GM21515 (cell line): Measurements from ENCODE around the gene MAP4K4.
"Not testable (repeated sequence)": the region's sequence is repeated elsewhere in the genome, so short reads cannot be mapped to it uniquely, and the experiment has no call there.

ENCODE experiments used
- ATAC-seq: cut with Tn5 transposase; IDR thresholded peaks from one replicate; pipeline ENCODE4 v1.9.1; 2021; ENCODE audit not compliant: unreplicated experiment

The MAP4K4 gene

GRCh38 chr2:101899871-101900270, 202.4 kb downstream of the MAP4K4 start:
- no peak for ATAC-seq

GRCh38 chr2:101900375-101900774, 202.9 kb downstream of the MAP4K4 start:
- peak; percentile 73 for ATAC-seq

- ATAC-seq: no peak
Measured at GRCh38 chr2:101901241-101901640, 203.7 kb downstream of the MAP4K4 start.

- no peak for ATAC-seq
Measured at GRCh38 chr2:101902169-101902568, 204.7 kb downstream of the MAP4K4 start.

GRCh38 chr2:101904916-101905315, 207.4 kb downstream of the MAP4K4 start:
- ATAC-seq: no peak

- ATAC-seq: no peak
Measured at GRCh38 chr2:101905746-101906336, 208.3 kb downstream of the MAP4K4 start.

- no peak for ATAC-seq
Measured at GRCh38 chr2:101909760-101910159, 212.3 kb downstream of the MAP4K4 start.

- peak; percentile 98 for ATAC-seq
Measured at GRCh38 chr2:101912545-101912944, 215.0 kb downstream of the MAP4K4 start.

- ATAC-seq: no peak
Measured at GRCh38 chr2:101921319-101921952, 223.9 kb downstream of the MAP4K4 start.

- ATAC-seq: no peak
Measured at GRCh38 chr2:101921953-101922325, 224.4 kb downstream of the MAP4K4 start.

GRCh38 chr2:101924311-101924710, 226.8 kb downstream of the MAP4K4 start:
- not testable (repeated sequence) for ATAC-seq

- no peak for ATAC-seq
Measured at GRCh38 chr2:101930019-101930418, 232.5 kb downstream of the MAP4K4 start.

- no peak for ATAC-seq
Measured at GRCh38 chr2:101930847-101931246, 233.3 kb downstream of the MAP4K4 start.

- no peak for ATAC-seq
Measured at GRCh38 chr2:101931402-101931801, 233.9 kb downstream of the MAP4K4 start.

GRCh38 chr2:101935764-101936163, 238.3 kb downstream of the MAP4K4 start:
- ATAC-seq: not testable (repeated sequence)

- no peak for ATAC-seq
Measured at GRCh38 chr2:101942851-101943250, 245.3 kb downstream of the MAP4K4 start.
